ENCODE data around the gene DHPS. TPM values are rescaled to one million over a fixed set of nuclear protein-coding genes. Genes with fewer than 3 reads are reported as not detected.

Gene DHPS
- total and polyA plus RNA-seq, 2 donors (not counting 1 experiment from before 2014, with no cell fraction given) = 187 to 204 TPM

- H3K9me3 ChIP-seq (ENCODE audit: control extremely low read depth in 1 of 3, control insufficient read depth in 2 of 3, insufficient read depth in 1 of 3, low read length in 2 of 3) = no peaks in the 10 kb centered on the region
- TF ChIP-seq EZH2 (IDR thresholded peaks at IDR 0.05; ENCODE audit: borderline replicate concordance, insufficient read depth, low read depth, low read length, poor library complexity, severe bottlenecking) = no peak
- no peak for TF ChIP-seq CTCF (IDR thresholded peaks at IDR 0.05)
- no peak overlapping the region for H3K9ac ChIP-seq (ENCODE audit: low read length)
- WGBS (ENCODE audit: insufficient coverage) = 98% methylated on average over 4 of the region's 5 CpGs
- no peaks in the 10 kb centered on the region for H3K27me3 Mint-ChIP-seq
- no peaks in the 10 kb centered on the region for H3K27me3 ChIP-seq (replicated peaks in 1 of 4; ENCODE audit: control extremely low read depth in 1 of 4, control insufficient read depth in 3 of 4, insufficient read depth in 4 of 4, low read length in 3 of 4)
- H3K9me3 Mint-ChIP-seq (ENCODE audit: insufficient read depth) = no peaks in the 10 kb centered on the region
- H3K27ac Mint-ChIP-seq = no peak overlapping the region
- CTCF ChIA-PET = interaction anchor here (0.5 kb wide), 1 partner anchor 189 kb away, joined by 3 read pairs; no protein-coding TSS in a partner anchor
- H3K4me1 ChIP-seq (ENCODE audit: control insufficient read depth in 2 of 2, insufficient read depth in 2 of 2, low read length in 2 of 2) = peaks cover 13 to 17% of the 10 kb centered on the region in 2 donors
- H3K4me3 ChIP-seq (ENCODE audit: control extremely low read depth in 1 of 5, extremely low read depth in 1 of 5, insufficient read depth in 1 of 5, low read depth in 2 of 5, low read length in 4 of 5) = no peak overlapping the region
- ATAC-seq (ENCODE audit: low read depth) (no peak), DNase-seq (no peak)
- H3K4me1 Mint-ChIP-seq = peaks cover 7% of the 10 kb centered on the region
- no peak overlapping the region for H2AFZ ChIP-seq (ENCODE audit: insufficient read depth, low read depth, low read length, poor library complexity, severe bottlenecking)
- H3K27ac ChIP-seq (ENCODE audit: low read length in 2 of 2) = no peak overlapping the region
- no peaks in the 10 kb centered on the region for H4K20me1 ChIP-seq (ENCODE audit: control insufficient read depth, insufficient read depth, low read length, poor library complexity, severe bottlenecking)
- H3K4me2 ChIP-seq (replicated peaks; ENCODE audit: low read depth, low read length, poor library complexity, severe bottlenecking) = no peak overlapping the region
- H3K36me3 ChIP-seq (replicated peaks in 1 of 2; ENCODE audit: control extremely low read depth in 1 of 2, control insufficient read depth in 1 of 2, extremely low read depth in 1 of 2, insufficient read depth in 2 of 2, low read length in 1 of 2) = no peaks in the 10 kb centered on the region
- H3K79me2 ChIP-seq (ENCODE audit: control insufficient read depth, insufficient read depth, low read length) = no peaks in the 10 kb centered on the region
- intact Hi-C loops (cut with micrococcal nuclease) = no loop called here
- H3K4me3 Mint-ChIP-seq = no peak overlapping the region
- POLR2A ChIA-PET = interaction anchor here (0.6 kb wide), 1 partner anchor 37 kb away, joined by 3 read pairs; no protein-coding TSS in a partner anchor
Measured at GRCh38 chr19:12692960-12693359, 11.3 kb upstream of the DHPS start.

- Histone ChIP-seq H3K9me3 (ENCODE audit: control extremely low read depth in 1 of 3, control insufficient read depth in 2 of 3, insufficient read depth in 1 of 3, low read length in 2 of 3) (no peaks in the 10 kb centered on the region), H2AFZ (ENCODE audit: insufficient read depth, low read depth, low read length, poor library complexity, severe bottlenecking) (no peak overlapping the region), H3K4me1 (ENCODE audit: control insufficient read depth in 2 of 2, insufficient read depth in 2 of 2, low read length in 2 of 2) (no peaks in the 10 kb centered on the region), H3K4me2 (replicated peaks; ENCODE audit: low read depth, low read length, poor library complexity, severe bottlenecking) (no peak overlapping the region), H3K79me2 (ENCODE audit: control insufficient read depth, insufficient read depth, low read length) (no peaks in the 10 kb centered on the region), H4K20me1 (ENCODE audit: control insufficient read depth, insufficient read depth, low read length, poor library complexity, severe bottlenecking) (no peaks in the 10 kb centered on the region), H3K27ac (ENCODE audit: low read length in 2 of 2) (no peak overlapping the region), H3K36me3 (replicated peaks in 1 of 2; ENCODE audit: control extremely low read depth in 1 of 2, control insufficient read depth in 1 of 2, extremely low read depth in 1 of 2, insufficient read depth in 2 of 2, low read length in 1 of 2) (no peaks in the 10 kb centered on the region), H3K4me3 (ENCODE audit: control extremely low read depth in 1 of 5, extremely low read depth in 1 of 5, insufficient read depth in 1 of 5, low read depth in 2 of 5, low read length in 4 of 5) (no peak overlapping the region), H3K27me3 (replicated peaks in 1 of 4; ENCODE audit: control extremely low read depth in 1 of 4, control insufficient read depth in 3 of 4, insufficient read depth in 4 of 4, low read length in 3 of 4) (no peaks in the 10 kb centered on the region), H3K9ac (ENCODE audit: low read length) (no peak overlapping the region)
- intact Hi-C loops (cut with micrococcal nuclease) = no loop called here
- no peak for ATAC-seq (ENCODE audit: low read depth)
- 43% methylated on average over 22 of the region's 26 CpGs for WGBS (ENCODE audit: insufficient coverage)
- H3K4me1 Mint-ChIP-seq = no peaks in the 10 kb centered on the region
- CTCF ChIA-PET = interaction anchor here (1.0 kb wide), 1 partner anchor 12 kb away, joined by 4 read pairs; no protein-coding TSS in a partner anchor
- peak; percentile 10 for DNase-seq
- H3K4me3 Mint-ChIP-seq = no peak overlapping the region
- POLR2A ChIA-PET = no interaction called here
- no peaks in the 10 kb centered on the region for H3K27me3 Mint-ChIP-seq
- no peaks in the 10 kb centered on the region for H3K9me3 Mint-ChIP-seq (ENCODE audit: insufficient read depth)
- TF ChIP-seq EZH2 (IDR thresholded peaks at IDR 0.05; ENCODE audit: borderline replicate concordance, insufficient read depth, low read depth, low read length, poor library complexity, severe bottlenecking) (no peak), CTCF (IDR thresholded peaks at IDR 0.05) (no peak)
- H3K27ac Mint-ChIP-seq = no peak overlapping the region
Measured at GRCh38 chr19:12689581-12690216, 8.0 kb upstream of the DHPS start.
